ENCODE data around the gene ZNF845. TPM values are rescaled to one million over a fixed set of nuclear protein-coding genes. Genes with fewer than 3 reads are reported as not detected.
"Not testable (repeated sequence)": the region's sequence is repeated elsewhere in the genome, so short reads cannot be mapped to it uniquely, and the experiment has no call there.

The ZNF845 gene
- total RNA-seq, 1 donor from 2014 or later, result 5.6 TPM

- Mint-ChIP-seq H3K4me1 (ENCODE audit: low read depth) (no peaks in the 10 kb centered on the region), H3K36me3 (ENCODE audit: low read depth) (peaks cover 52% of the 10 kb centered on the region), H3K9me3 (peaks cover 71% of the 10 kb centered on the region), H3K4me3 (ENCODE audit: low read depth) (no peak overlapping the region), H3K27ac (no peak overlapping the region), H3K27me3 (ENCODE audit: low read depth) (no peaks in the 10 kb centered on the region)
- DNase-seq (ENCODE audit: low spot score), result no peak
- intact Hi-C loops (cut with micrococcal nuclease), result no loop called here
These were observed 22.2 kb downstream of the ZNF845 start for GRCh38 chr19:53355739-53356138.

GRCh38 chr19:53357821-53358581, 24.5 kb downstream of the ZNF845 start:
- Mint-ChIP-seq H3K27me3 (ENCODE audit: low read depth) (no peaks in the 10 kb centered on the region), H3K27ac (no peak overlapping the region), H3K4me3 (ENCODE audit: low read depth) (no peak overlapping the region), H3K9me3 (peaks cover 63% of the 10 kb centered on the region), H3K36me3 (ENCODE audit: low read depth) (peaks cover 32% of the 10 kb centered on the region), H3K4me1 (ENCODE audit: low read depth) (no peaks in the 10 kb centered on the region)
- DNase-seq (ENCODE audit: low spot score), result no peak
- intact Hi-C loops (cut with micrococcal nuclease), result no loop called here

GRCh38 chr19:53360056-53360455, 26.5 kb downstream of the ZNF845 start:
- not testable (repeated sequence) for H3K4me3 Mint-ChIP-seq (ENCODE audit: low read depth); H3K27ac Mint-ChIP-seq
- peaks cover 58% of the 10 kb centered on the region for H3K9me3 Mint-ChIP-seq

GRCh38 chr19:53365134-53365898, 31.8 kb downstream of the ZNF845 start, which contains the start of gene ZNF525:
TSS of gene ZNF525 (plus strand) at chr19:53365705. CDS start at chr19:53372282, 6,577 bp downstream.
- intact Hi-C loops (cut with micrococcal nuclease), result loop anchor here (1.0 to 10.0 kb wide), 5 partner anchors 30 to 187 kb away; partner anchors contain the start of genes ZNF765, ZNF813 and ZNF845
- peaks cover 33% of the 10 kb centered on the region for H3K36me3 Mint-ChIP-seq (ENCODE audit: low read depth)
- H3K4me3 Mint-ChIP-seq (ENCODE audit: low read depth), result peak within 1 kb of the TSS; percentile 88
- peaks cover 8% of the 10 kb centered on the region for H3K4me1 Mint-ChIP-seq (ENCODE audit: low read depth)
- H3K9me3 Mint-ChIP-seq, result peaks cover 37% of the 10 kb centered on the region
- H3K27ac Mint-ChIP-seq, result peak within 1 kb of the TSS; percentile 87
- H3K27me3 Mint-ChIP-seq (ENCODE audit: low read depth), result no peaks in the 10 kb centered on the region
- peak; percentile 91 for DNase-seq (ENCODE audit: low spot score)

More at GRCh38 chr19:53360056-53360455, 26.5 kb downstream of the ZNF845 start:
- H3K27me3 Mint-ChIP-seq (ENCODE audit: low read depth); DNase-seq (ENCODE audit: low spot score); H3K4me1 Mint-ChIP-seq (ENCODE audit: low read depth): not testable (repeated sequence)
- intact Hi-C loops (cut with micrococcal nuclease), result loop anchor here (10.0 kb wide), 1 partner anchor 105 kb away; the partner anchor contains the start of gene ZNF813
- peaks cover 22% of the 10 kb centered on the region for H3K36me3 Mint-ChIP-seq (ENCODE audit: low read depth)

- intact Hi-C loops (cut with micrococcal nuclease), result loop anchor here (1.0 to 10.0 kb wide), 5 partner anchors 29 to 186 kb away; partner anchors contain the start of genes ZNF765, ZNF813 and ZNF845
- peak overlapping the region; percentile 88 for H3K4me3 Mint-ChIP-seq (ENCODE audit: low read depth)
- H3K9me3 Mint-ChIP-seq, result peaks cover 43% of the 10 kb centered on the region
- H3K4me1 Mint-ChIP-seq (ENCODE audit: low read depth), result peaks cover 8% of the 10 kb centered on the region
- H3K27me3 Mint-ChIP-seq (ENCODE audit: low read depth), result no peaks in the 10 kb centered on the region
- H3K27ac Mint-ChIP-seq, result peak overlapping the region; percentile 87
- DNase-seq (ENCODE audit: low spot score), result no peak
- peaks cover 40% of the 10 kb centered on the region for H3K36me3 Mint-ChIP-seq (ENCODE audit: low read depth)
These were observed 32.4 kb downstream of the ZNF845 start for GRCh38 chr19:53365899-53366493.

GRCh38 chr19:53372196-53372595, 38.6 kb downstream of the ZNF845 start:
- peaks cover 87% of the 10 kb centered on the region for H3K36me3 Mint-ChIP-seq (ENCODE audit: low read depth)
- DNase-seq (ENCODE audit: low spot score), result no peak
- peaks cover 3% of the 10 kb centered on the region for H3K4me1 Mint-ChIP-seq (ENCODE audit: low read depth)
- H3K9me3 Mint-ChIP-seq, result peaks cover 57% of the 10 kb centered on the region
- H3K4me3 Mint-ChIP-seq (ENCODE audit: low read depth), result no peak overlapping the region
- intact Hi-C loops (cut with micrococcal nuclease), result no loop called here
- H3K27ac Mint-ChIP-seq, result no peak overlapping the region
- H3K27me3 Mint-ChIP-seq (ENCODE audit: low read depth), result no peaks in the 10 kb centered on the region

- no peak overlapping the region for H3K27ac Mint-ChIP-seq
- peaks cover 88% of the 10 kb centered on the region for H3K36me3 Mint-ChIP-seq (ENCODE audit: low read depth)
- no peak for DNase-seq (ENCODE audit: low spot score)
- no peaks in the 10 kb centered on the region for H3K4me1 Mint-ChIP-seq (ENCODE audit: low read depth)
- peaks cover 54% of the 10 kb centered on the region for H3K9me3 Mint-ChIP-seq
- no peaks in the 10 kb centered on the region for H3K27me3 Mint-ChIP-seq (ENCODE audit: low read depth)
- intact Hi-C loops (cut with micrococcal nuclease), result no loop called here
- H3K4me3 Mint-ChIP-seq (ENCODE audit: low read depth), result no peak overlapping the region
These were observed 40.7 kb downstream of the ZNF845 start for GRCh38 chr19:53374288-53374687.

GRCh38 chr19:53374743-53375142, 41.2 kb downstream of the ZNF845 start:
- Mint-ChIP-seq H3K9me3 (peaks cover 54% of the 10 kb centered on the region), H3K4me1 (ENCODE audit: low read depth) (no peaks in the 10 kb centered on the region), H3K4me3 (ENCODE audit: low read depth) (no peak overlapping the region), H3K27me3 (ENCODE audit: low read depth) (no peaks in the 10 kb centered on the region), H3K27ac (no peak overlapping the region), H3K36me3 (ENCODE audit: low read depth) (peaks cover 89% of the 10 kb centered on the region)
- no peak for DNase-seq (ENCODE audit: low spot score)
- intact Hi-C loops (cut with micrococcal nuclease), result no loop called here

- H3K27me3 Mint-ChIP-seq (ENCODE audit: low read depth), result no peaks in the 10 kb centered on the region
These were observed 47.8 kb downstream of the ZNF845 start for GRCh38 chr19:53381376-53381775.

GRCh38 chr19:53388168-53388567, 54.6 kb downstream of the ZNF845 start:
- Mint-ChIP-seq H3K4me3 (ENCODE audit: low read depth) (no peak overlapping the region), H3K36me3 (ENCODE audit: low read depth) (peaks cover 44% of the 10 kb centered on the region), H3K9me3 (peaks cover 74% of the 10 kb centered on the region)

More at GRCh38 chr19:53381376-53381775, 47.8 kb downstream of the ZNF845 start:
- Mint-ChIP-seq H3K4me3 (ENCODE audit: low read depth) (no peak overlapping the region), H3K36me3 (ENCODE audit: low read depth) (peaks cover 90% of the 10 kb centered on the region), H3K4me1 (ENCODE audit: low read depth) (no peaks in the 10 kb centered on the region), H3K27ac (no peak overlapping the region), H3K9me3 (peaks cover 82% of the 10 kb centered on the region)
- DNase-seq (ENCODE audit: low spot score), result no peak
- intact Hi-C loops (cut with micrococcal nuclease), result no loop called here

GRCh38 chr19:53388904-53389303, 55.4 kb downstream of the ZNF845 start:
- Mint-ChIP-seq H3K27ac (no peak overlapping the region), H3K4me3 (ENCODE audit: low read depth) (no peak overlapping the region), H3K27me3 (ENCODE audit: low read depth) (no peaks in the 10 kb centered on the region), H3K9me3 (peaks cover 74% of the 10 kb centered on the region), H3K4me1 (ENCODE audit: low read depth) (peaks cover 2% of the 10 kb centered on the region), H3K36me3 (ENCODE audit: low read depth) (peaks cover 40% of the 10 kb centered on the region)
- intact Hi-C loops (cut with micrococcal nuclease), result no loop called here
- no peak for DNase-seq (ENCODE audit: low spot score)

More at GRCh38 chr19:53388168-53388567, 54.6 kb downstream of the ZNF845 start:
- DNase-seq (ENCODE audit: low spot score), result no peak
- intact Hi-C loops (cut with micrococcal nuclease), result no loop called here
- Mint-ChIP-seq H3K27ac (no peak overlapping the region), H3K27me3 (ENCODE audit: low read depth) (no peaks in the 10 kb centered on the region), H3K4me1 (ENCODE audit: low read depth) (no peaks in the 10 kb centered on the region)

GRCh38 chr19:53389571-53389970, 56.0 kb downstream of the ZNF845 start:
- peaks cover 3% of the 10 kb centered on the region for H3K4me1 Mint-ChIP-seq (ENCODE audit: low read depth)
- no peak for DNase-seq (ENCODE audit: low spot score)
- peaks cover 70% of the 10 kb centered on the region for H3K9me3 Mint-ChIP-seq
- H3K4me3 Mint-ChIP-seq (ENCODE audit: low read depth), result no peak overlapping the region
- intact Hi-C loops (cut with micrococcal nuclease), result no loop called here
- peaks cover 39% of the 10 kb centered on the region for H3K36me3 Mint-ChIP-seq (ENCODE audit: low read depth)
- no peaks in the 10 kb centered on the region for H3K27me3 Mint-ChIP-seq (ENCODE audit: low read depth)
- no peak overlapping the region for H3K27ac Mint-ChIP-seq
